T-helper 9 cell (primary cell): ENCODE data around the gene SEM1.
"Not testable (repeated sequence)": the region's sequence is repeated elsewhere in the genome, so short reads cannot be mapped to it uniquely, and the experiment has no call there.

ENCODE experiments used
- DNase-seq: peaks from one replicate; pipeline ENCODE4 v3.0.0-alpha.2; 2020

The SEM1 gene

DNA sequence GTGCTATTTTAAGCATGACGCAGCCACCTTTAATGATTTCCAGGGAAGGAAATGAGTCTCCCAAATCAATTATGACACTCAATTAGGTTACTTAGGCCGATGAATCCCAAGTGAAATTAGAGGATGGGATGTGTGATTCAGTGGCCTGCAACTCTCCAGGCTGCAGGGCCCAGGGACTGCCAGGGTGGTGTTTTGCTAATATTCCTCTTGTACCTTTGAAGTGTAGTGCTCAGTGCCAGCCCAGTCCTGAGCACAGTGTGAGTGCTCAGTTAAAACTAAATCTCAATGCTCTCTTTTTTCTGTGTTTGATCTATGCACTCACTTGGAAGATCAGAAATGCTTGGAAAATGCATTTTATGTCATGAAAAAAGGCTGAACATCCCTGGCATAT lies 51.6 kb downstream of the SEM1 start:
- no peak for DNase-seq

GRCh38 chr7:96657347-96658021 lies 52.2 kb downstream of the SEM1 start:
- DNase-seq: no peak

GRCh38 chr7:96655956-96656355 lies 53.7 kb downstream of the SEM1 start:
- no peak for DNase-seq

DNA sequence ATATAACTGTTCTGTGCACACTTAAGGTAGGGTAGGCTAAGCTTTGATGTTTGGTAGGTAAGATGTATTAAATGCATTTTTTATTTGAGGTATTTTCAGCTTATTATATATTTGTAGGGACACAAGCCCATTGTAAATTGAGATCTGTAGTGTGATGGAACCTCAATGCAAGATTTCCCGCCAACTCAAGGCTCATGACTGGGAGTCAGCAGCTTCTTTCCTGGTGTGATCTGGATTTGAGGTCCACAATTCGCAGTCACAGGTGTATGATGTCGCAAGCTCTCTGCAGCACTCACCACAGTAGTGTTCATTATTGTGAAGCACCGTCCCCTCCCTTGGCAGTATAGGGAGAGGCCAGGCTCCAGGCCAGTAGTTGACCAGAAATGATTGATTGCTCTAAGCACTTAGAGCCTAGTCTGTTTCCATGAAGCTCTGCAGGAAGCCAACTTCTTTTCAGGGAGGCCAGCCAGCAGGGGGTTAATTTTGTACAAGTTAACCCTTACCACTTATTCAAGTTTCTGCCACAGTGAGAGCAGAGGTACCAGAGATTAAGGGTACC lies 54.9 kb downstream of the SEM1 start:
- no peak for DNase-seq

GRCh38 chr7:96649981-96650380 lies 59.7 kb downstream of the SEM1 start:
- DNase-seq: no peak

- DNase-seq: no peak
Observed at GRCh38 chr7:96648784-96649183, 60.9 kb downstream of the SEM1 start.

DNA sequence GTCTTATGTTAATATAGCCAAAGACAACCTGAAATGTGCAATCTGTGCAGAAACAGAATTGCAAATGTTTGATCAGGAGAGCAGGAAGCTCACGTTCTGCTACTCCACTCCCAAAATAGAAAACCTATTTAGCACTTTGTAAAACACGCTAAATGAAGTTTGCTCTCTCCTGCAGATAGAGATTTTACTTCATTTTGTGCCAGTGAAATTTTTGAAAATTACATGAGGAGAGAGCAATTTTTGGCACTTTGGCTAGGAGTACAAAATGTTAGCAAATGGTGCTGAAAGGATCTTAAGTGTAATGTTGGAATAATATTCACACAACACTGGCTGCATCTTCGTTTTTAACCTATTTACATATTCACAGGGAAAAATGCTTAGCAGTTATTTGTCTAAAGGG lies 61.9 kb downstream of the SEM1 start:
- DNase-seq: no peak

- no peak for DNase-seq
Observed at GRCh38 chr7:96645084-96645483, 64.6 kb downstream of the SEM1 start.

DNA sequence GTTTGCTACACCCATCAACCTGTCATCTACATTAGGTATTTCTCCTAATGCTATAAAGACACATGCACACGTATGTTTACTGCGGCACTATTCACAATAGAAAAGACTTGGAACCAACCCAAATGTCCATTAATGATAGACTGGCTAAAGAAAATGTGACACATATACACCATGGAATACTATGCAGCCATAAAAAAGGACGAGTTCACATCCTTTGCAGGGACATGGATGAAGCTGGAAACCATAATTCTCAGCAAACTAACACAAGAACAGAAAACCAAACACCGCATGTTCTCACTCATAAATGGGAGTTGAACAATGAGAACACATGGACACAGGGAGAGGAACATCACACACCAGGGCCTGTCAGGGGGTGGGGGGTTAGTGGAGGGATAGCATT lies 66.2 kb downstream of the SEM1 start:
- not testable (repeated sequence) for DNase-seq

GRCh38 chr7:96640054-96640453 lies 69.6 kb downstream of the SEM1 start:
- DNase-seq: no peak
